DND-41 (cell line): Measurements from ENCODE around the gene WWC1.

Source experiments
- CTCF ChIP-seq: IDR thresholded peaks from 2 replicates; pipeline ENCODE4 v1.5.1; 2012; ENCODE audit warnings: borderline replicate concordance, low read length, moderate library complexity, mild to moderate bottlenecking; ENCODE audit not compliant: poor library complexity, severe bottlenecking; ENCODE audit errors: extremely low read depth
- EZH2 ChIP-seq: IDR thresholded peaks from 3 replicates; pipeline ENCODE4 v1.6.1; 2012; ENCODE audit warnings: borderline replicate concordance, low read depth, mild to moderate bottlenecking, moderate library complexity, low read length, inconsistent platforms; ENCODE audit not compliant: severe bottlenecking

GRCh38 chr5:168482361-168482760 is 190.9 kb downstream of the WWC1 start:
- TF ChIP-seq CTCF (no peak), EZH2 (no peak)
